Neural cell (in vitro differentiated cells): ENCODE results near the gene MYO3B. TPM values are rescaled to one million over a fixed set of nuclear protein-coding genes. Genes with fewer than 3 reads are reported as not detected.

ENCODE experiments used
- H2AFZ ChIP-seq: fragments of 200-600, 300-800 bp; sonication (generic), shearing (Covaris generic); 2 replicates; pipeline ENCODE4 v1.6.0; 2014; ENCODE audit warnings: low read depth, mild to moderate bottlenecking, antibody characterized with exemption, low read length, moderate library complexity
- H3F3A ChIP-seq: fragments of 200-600 bp; shearing (Covaris generic); 2 replicates; pipeline ENCODE4 v1.6.1; 2016; ENCODE audit warnings: mild to moderate bottlenecking, moderate library complexity, mixed read lengths, antibody characterized with exemption, low read length; ENCODE audit not compliant: insufficient read depth, poor library complexity, severe bottlenecking
- H3K27ac ChIP-seq: fragments of 200-600, 300-800 bp; sonication (generic), shearing (Covaris generic); 2 replicates; pipeline ENCODE4 v1.5.1; 2014; ENCODE audit warnings: mild to moderate bottlenecking, low read length, moderate library complexity
- H3K27me3 ChIP-seq: fragments of 300-800, 200-600 bp; sonication (generic), shearing (Covaris generic); 2 replicates; pipeline ENCODE4 v1.6.0; 2014; ENCODE audit warnings: mild to moderate bottlenecking, low read depth, low read length, moderate library complexity; ENCODE audit not compliant: insufficient read depth
- H3K36me3 ChIP-seq: fragments of 300-800, 200-600 bp; sonication (generic), shearing (Covaris generic); 2 replicates; pipeline ENCODE4 v1.5.1; 2014; ENCODE audit warnings: mild to moderate bottlenecking, antibody characterized with exemption, low read length, moderate library complexity; ENCODE audit not compliant: insufficient read depth
- H3K4me2 ChIP-seq: fragments of 300-800, 200-600 bp; sonication (generic), shearing (Covaris generic); 2 replicates; pipeline ENCODE4 v1.6.0; 2014; ENCODE audit warnings: mild to moderate bottlenecking, low read length
- H3K4me3 ChIP-seq: fragments of 300-800, 200-600 bp; sonication (generic), shearing (Covaris generic); 2 replicates; pipeline ENCODE4 v1.5.1; 2014; ENCODE audit warnings: mild to moderate bottlenecking, low read length, moderate library complexity
- H3K79me2 ChIP-seq: fragments of 200-600 bp; shearing (Covaris generic); replicated peaks from 2 replicates; pipeline ENCODE4 v1.6.0; 2014; ENCODE audit warnings: mild to moderate bottlenecking, low read length, moderate library complexity; ENCODE audit not compliant: insufficient read depth
- H3K9ac ChIP-seq: fragments of 300-800, 200-600 bp; sonication (generic), shearing (Covaris generic); 2 replicates; pipeline ENCODE4 v1.6.1; 2016; ENCODE audit warnings: mild to moderate bottlenecking, low read length, mixed read lengths
- H3K9me2 ChIP-seq: fragments of 200-600 bp; shearing (Covaris generic); 2 replicates; pipeline ENCODE4 v1.6.1; 2016; ENCODE audit warnings: mild to moderate bottlenecking, low read length, mixed read lengths; ENCODE audit not compliant: insufficient read depth
- H3K9me3 ChIP-seq: fragments of 200-600, 300-800 bp; sonication (generic), shearing (Covaris generic); 2 replicates; pipeline ENCODE4 v1.6.1; 2016; ENCODE audit warnings: mild to moderate bottlenecking, mixed run types, low read length, moderate library complexity, mixed read lengths
- H4K20me1 ChIP-seq: fragments of 200-600 bp; shearing (Covaris generic); 2 replicates; pipeline ENCODE4 v1.6.1; 2016; ENCODE audit warnings: mild to moderate bottlenecking, mixed run types; ENCODE audit not compliant: insufficient read depth
- EP300 ChIP-seq: fragments of 450-650 bp; conservative IDR thresholded peaks from 2 replicates; pipeline ENCODE4 v1.6.1; 2014; ENCODE audit warnings: antibody characterized with exemption, mild to moderate bottlenecking, moderate library complexity; ENCODE audit not compliant: poor library complexity, severe bottlenecking
- EZH2 ChIP-seq: fragments of 200-600, 300-800 bp; shearing (Covaris generic), sonication (generic); IDR thresholded peaks from 2 replicates; pipeline ENCODE4 v1.6.1; 2014; ENCODE audit warnings: antibody characterized with exemption, low read length, borderline replicate concordance, mild to moderate bottlenecking; ENCODE audit not compliant: insufficient read depth, poor library complexity, severe bottlenecking
- MXI1 ChIP-seq: fragments of 450-650 bp; conservative IDR thresholded peaks from 2 replicates; pipeline ENCODE4 v1.6.1; 2014; ENCODE audit warnings: antibody characterized with exemption, mild to moderate bottlenecking; ENCODE audit not compliant: poor library complexity, severe bottlenecking
- POLR2AphosphoS5 ChIP-seq: IDR thresholded peaks from 2 replicates; pipeline ENCODE4 v1.6.1; 2012
- RAD21 ChIP-seq: fragments of 450-650 bp; conservative IDR thresholded peaks from 2 replicates; pipeline ENCODE4 v1.6.1; 2014; ENCODE audit warnings: antibody characterized with exemption, mild to moderate bottlenecking, moderate library complexity
- SMC3 ChIP-seq: fragments of 450-650 bp; conservative IDR thresholded peaks from 2 replicates; pipeline ENCODE4 v1.6.1; 2014; ENCODE audit warnings: antibody characterized with exemption, mild to moderate bottlenecking, moderate library complexity; ENCODE audit not compliant: poor library complexity
- TAF1 ChIP-seq: IDR thresholded peaks from 2 replicates; pipeline ENCODE4 v1.6.1; 2012; ENCODE audit warnings: low read depth
- polyA plus RNA-seq: library from polyadenylated mRNA; depleted of rRNA; stranded (reverse); fragments of >200 nt; gene quantifications from 2 replicates; pipeline ENCODE4 v1.2.3, GENCODE V29; 2014
- TF ChIP-seq, protein P1 (sequence below): fragments of 450-650 bp; IDR thresholded peaks from 2 replicates; pipeline ENCODE4 v1.5.1; 2014; ENCODE audit warnings: antibody characterized with exemption, mild to moderate bottlenecking, moderate library complexity; ENCODE audit not compliant: poor library complexity, severe bottlenecking
- TF ChIP-seq, protein P2 (sequence below): IDR thresholded peaks from 2 replicates; pipeline ENCODE4 v1.6.1; 2012; ENCODE audit warnings: borderline replicate concordance

Gene MYO3B
- polyA plus RNA-seq, 1 donor from 2014 or later = 0.11 TPM

DNA sequence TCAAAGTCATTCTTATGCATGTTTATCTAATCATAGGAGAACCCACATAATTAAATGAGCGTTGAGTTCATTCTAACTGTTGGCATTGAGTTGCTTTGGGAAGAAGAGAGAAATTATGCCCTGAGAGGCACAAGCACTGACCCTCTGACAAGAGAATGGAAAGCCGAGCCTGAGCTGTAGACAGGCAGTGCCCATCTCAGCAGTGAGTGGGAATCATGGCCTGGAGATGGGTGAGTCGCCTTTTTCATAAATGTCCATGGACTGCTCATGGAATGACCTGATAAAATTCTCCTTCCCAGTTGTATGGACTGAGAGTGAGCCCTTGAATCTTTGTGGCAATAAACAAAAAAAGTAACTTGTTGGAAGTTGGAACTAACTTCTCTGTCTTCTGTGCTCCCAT is 21.4 kb upstream of the MYO3B start:
- no peak overlapping the region for H3K4me3 ChIP-seq
- no peaks in the 10 kb centered on the region for H3F3A ChIP-seq
- no peaks in the 10 kb centered on the region for H3K9me2 ChIP-seq
- H3K27me3 ChIP-seq = no peaks in the 10 kb centered on the region
- H3K4me2 ChIP-seq = no peak overlapping the region
- H2AFZ ChIP-seq = no peak overlapping the region
- H3K27ac ChIP-seq = no peak overlapping the region
- no peaks in the 10 kb centered on the region for H4K20me1 ChIP-seq
- TF ChIP-seq RAD21 = no peak
- TF ChIP-seq, protein P1, sequence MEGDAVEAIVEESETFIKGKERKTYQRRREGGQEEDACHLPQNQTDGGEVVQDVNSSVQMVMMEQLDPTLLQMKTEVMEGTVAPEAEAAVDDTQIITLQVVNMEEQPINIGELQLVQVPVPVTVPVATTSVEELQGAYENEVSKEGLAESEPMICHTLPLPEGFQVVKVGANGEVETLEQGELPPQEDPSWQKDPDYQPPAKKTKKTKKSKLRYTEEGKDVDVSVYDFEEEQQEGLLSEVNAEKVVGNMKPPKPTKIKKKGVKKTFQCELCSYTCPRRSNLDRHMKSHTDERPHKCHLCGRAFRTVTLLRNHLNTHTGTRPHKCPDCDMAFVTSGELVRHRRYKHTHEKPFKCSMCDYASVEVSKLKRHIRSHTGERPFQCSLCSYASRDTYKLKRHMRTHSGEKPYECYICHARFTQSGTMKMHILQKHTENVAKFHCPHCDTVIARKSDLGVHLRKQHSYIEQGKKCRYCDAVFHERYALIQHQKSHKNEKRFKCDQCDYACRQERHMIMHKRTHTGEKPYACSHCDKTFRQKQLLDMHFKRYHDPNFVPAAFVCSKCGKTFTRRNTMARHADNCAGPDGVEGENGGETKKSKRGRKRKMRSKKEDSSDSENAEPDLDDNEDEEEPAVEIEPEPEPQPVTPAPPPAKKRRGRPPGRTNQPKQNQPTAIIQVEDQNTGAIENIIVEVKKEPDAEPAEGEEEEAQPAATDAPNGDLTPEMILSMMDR = no peak
- no peak for TF ChIP-seq TAF1
- no peak for TF ChIP-seq EZH2
- no peak for TF ChIP-seq MXI1
- TF ChIP-seq, protein P2, sequence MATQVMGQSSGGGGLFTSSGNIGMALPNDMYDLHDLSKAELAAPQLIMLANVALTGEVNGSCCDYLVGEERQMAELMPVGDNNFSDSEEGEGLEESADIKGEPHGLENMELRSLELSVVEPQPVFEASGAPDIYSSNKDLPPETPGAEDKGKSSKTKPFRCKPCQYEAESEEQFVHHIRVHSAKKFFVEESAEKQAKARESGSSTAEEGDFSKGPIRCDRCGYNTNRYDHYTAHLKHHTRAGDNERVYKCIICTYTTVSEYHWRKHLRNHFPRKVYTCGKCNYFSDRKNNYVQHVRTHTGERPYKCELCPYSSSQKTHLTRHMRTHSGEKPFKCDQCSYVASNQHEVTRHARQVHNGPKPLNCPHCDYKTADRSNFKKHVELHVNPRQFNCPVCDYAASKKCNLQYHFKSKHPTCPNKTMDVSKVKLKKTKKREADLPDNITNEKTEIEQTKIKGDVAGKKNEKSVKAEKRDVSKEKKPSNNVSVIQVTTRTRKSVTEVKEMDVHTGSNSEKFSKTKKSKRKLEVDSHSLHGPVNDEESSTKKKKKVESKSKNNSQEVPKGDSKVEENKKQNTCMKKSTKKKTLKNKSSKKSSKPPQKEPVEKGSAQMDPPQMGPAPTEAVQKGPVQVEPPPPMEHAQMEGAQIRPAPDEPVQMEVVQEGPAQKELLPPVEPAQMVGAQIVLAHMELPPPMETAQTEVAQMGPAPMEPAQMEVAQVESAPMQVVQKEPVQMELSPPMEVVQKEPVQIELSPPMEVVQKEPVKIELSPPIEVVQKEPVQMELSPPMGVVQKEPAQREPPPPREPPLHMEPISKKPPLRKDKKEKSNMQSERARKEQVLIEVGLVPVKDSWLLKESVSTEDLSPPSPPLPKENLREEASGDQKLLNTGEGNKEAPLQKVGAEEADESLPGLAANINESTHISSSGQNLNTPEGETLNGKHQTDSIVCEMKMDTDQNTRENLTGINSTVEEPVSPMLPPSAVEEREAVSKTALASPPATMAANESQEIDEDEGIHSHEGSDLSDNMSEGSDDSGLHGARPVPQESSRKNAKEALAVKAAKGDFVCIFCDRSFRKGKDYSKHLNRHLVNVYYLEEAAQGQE = no peak
- no peak for TF ChIP-seq EP300
- no peak for TF ChIP-seq SMC3
- TF ChIP-seq POLR2AphosphoS5 = no peak
- H3K36me3 ChIP-seq = no peaks in the 10 kb centered on the region
- no peaks in the 10 kb centered on the region for H3K79me2 ChIP-seq
- H3K9me3 ChIP-seq = no peaks in the 10 kb centered on the region
- H3K9ac ChIP-seq = no peak overlapping the region

GRCh38 chr2:170157025-170157684 is 20.8 kb upstream of the MYO3B start:
- no peaks in the 10 kb centered on the region for H3K27me3 ChIP-seq
- TF ChIP-seq, protein P1 = no peak
- TF ChIP-seq SMC3 (no peak), EZH2 (no peak), EP300 (no peak), MXI1 (no peak), RAD21 (no peak), POLR2AphosphoS5 (no peak), TAF1 (no peak)
- TF ChIP-seq, protein P2 = no peak
- no peaks in the 10 kb centered on the region for H3K36me3 ChIP-seq
- no peaks in the 10 kb centered on the region for H3K9me2 ChIP-seq
- no peaks in the 10 kb centered on the region for H3K9me3 ChIP-seq
- no peak overlapping the region for H2AFZ ChIP-seq
- no peaks in the 10 kb centered on the region for H4K20me1 ChIP-seq
- no peak overlapping the region for H3K9ac ChIP-seq
- no peak overlapping the region for H3K4me3 ChIP-seq
- H3K79me2 ChIP-seq = no peaks in the 10 kb centered on the region
- H3K27ac ChIP-seq = no peak overlapping the region
- H3F3A ChIP-seq = no peaks in the 10 kb centered on the region
- no peak overlapping the region for H3K4me2 ChIP-seq
